Smooth muscle cell (in vitro differentiated cells): Measurements from ENCODE around the gene TUBGCP5. TPM values are rescaled to one million over a fixed set of nuclear protein-coding genes. Genes with fewer than 3 reads are reported as not detected.

Source experiments
- DNase-seq: peaks from one replicate; lab custom pipeline; 2025; ENCODE audit not compliant: unreplicated experiment; lab: John Stamatoyannopoulos, UW
- H2AFZ ChIP-seq: fragments of 200-600 bp; sonication (generic); 2 replicates; pipeline ENCODE4 v1.6.0; 2016; ENCODE audit warnings: antibody characterized with exemption, low read depth, mild to moderate bottlenecking
- H3F3A ChIP-seq: fragments of 200-600 bp; sonication (generic); 2 replicates; pipeline ENCODE4 v1.6.0; 2017; ENCODE audit warnings: antibody characterized with exemption, low read depth
- H3K27ac ChIP-seq: fragments of 200-600 bp; sonication (generic); 2 replicates; pipeline ENCODE4 v1.5.1; 2016; ENCODE audit warnings: low read depth, mild to moderate bottlenecking
- H3K27me3 ChIP-seq: fragments of 200-600 bp; sonication (generic); 2 replicates; pipeline ENCODE4 v1.6.1; 2016; ENCODE audit warnings: low read depth, mild to moderate bottlenecking
- H3K36me3 ChIP-seq: fragments of 200-600 bp; sonication (generic); 2 replicates; pipeline ENCODE4 v1.5.1; 2016; ENCODE audit warnings: low read depth
- H3K4me1 ChIP-seq: fragments of 200-600 bp; sonication (generic); 2 replicates; pipeline ENCODE4 v1.5.1; 2016; ENCODE audit warnings: low read depth
- H3K4me2 ChIP-seq: fragments of 200-600 bp; sonication (generic); 2 replicates; pipeline ENCODE4 v1.6.0; 2016; ENCODE audit warnings: mild to moderate bottlenecking
- H3K4me3 ChIP-seq: fragments of 200-600 bp; sonication (generic); 2 replicates; pipeline ENCODE4 v1.5.1; 2016; ENCODE audit warnings: mild to moderate bottlenecking
- H3K79me2 ChIP-seq: fragments of 200-600 bp; sonication (generic); 2 replicates; pipeline ENCODE4 v1.6.0; 2016; ENCODE audit warnings: low read depth, mild to moderate bottlenecking
- H3K9ac ChIP-seq: fragments of 200-600 bp; sonication (generic); 2 replicates; pipeline ENCODE4 v1.6.0; 2016; ENCODE audit warnings: low read depth
- H3K9me3 ChIP-seq: fragments of 200-600 bp; sonication (generic); replicated peaks from 2 replicates; pipeline ENCODE4 v1.5.1; 2016; ENCODE audit warnings: low read depth
- H4K20me1 ChIP-seq: fragments of 200-600 bp; sonication (generic); 2 replicates; pipeline ENCODE4 v1.6.0; 2016; ENCODE audit warnings: low read depth
- CTCF ChIP-seq: fragments of 200-600 bp; sonication (generic); IDR thresholded peaks from 2 replicates; pipeline ENCODE4 v1.5.1; 2017; ENCODE audit warnings: borderline replicate concordance, mild to moderate bottlenecking, antibody characterized with exemption; ENCODE audit not compliant: insufficient read depth, poor library complexity, severe bottlenecking
- WGBS: methylation state at CpG from one replicate; pipeline ENCODE4 v1.1.7; 2016; ENCODE audit warnings: low lambda C conversion rate; 5-methylcytosine and 5-hydroxymethylcytosine counted together
- polyA plus RNA-seq: library from polyadenylated mRNA; unstranded; fragments of >200 nt; fragmentation: Nextera tagmentation; extraction: Ambion mirVana; gene quantifications from 2 replicates; pipeline ENCODE4 v1.2.1, GENCODE V29; 2016
- total RNA-seq: library from RNA; depleted of rRNA; stranded (reverse); fragments of >200 nt; gene quantifications from 2 replicates; pipeline ENCODE4 v1.2.3, GENCODE V29; 2014

TUBGCP5 gene
- total and polyA plus RNA-seq, 2 experiments from 2014 or later: 7.9 to 13.9 TPM

- Histone ChIP-seq H3K9ac (no peak overlapping the region), H3K9me3 (no peaks in the 10 kb centered on the region), H3K4me2 (no peak overlapping the region), H3K36me3 (no peaks in the 10 kb centered on the region), H3K27ac (no peak overlapping the region), H3K4me3 (no peak overlapping the region), H3K79me2 (peaks cover 95% of the 10 kb centered on the region), H2AFZ (no peak overlapping the region), H3F3A (no peaks in the 10 kb centered on the region), H3K27me3 (no peaks in the 10 kb centered on the region), H3K4me1 (no peaks in the 10 kb centered on the region), H4K20me1 (peaks cover 98% of the 10 kb centered on the region)
- 88% methylated on average over 14 of the region's 14 CpGs for WGBS
- TF ChIP-seq CTCF: no peak
- DNase-seq: no peak
Observed at GRCh38 chr15:22954798-22955543, 84.4 kb downstream of the TUBGCP5 start.

GRCh38 chr15:22954326-22954725 lies 85.0 kb downstream of the TUBGCP5 start:
- 95% methylated on average over 12 of the region's 12 CpGs for WGBS
- DNase-seq: no peak

GRCh38 chr15:22952796-22953579 lies 86.4 kb downstream of the TUBGCP5 start:
- no peak overlapping the region for H3K27ac ChIP-seq
- no peaks in the 10 kb centered on the region for H3F3A ChIP-seq
- H3K79me2 ChIP-seq: peaks cover 95% of the 10 kb centered on the region
- TF ChIP-seq CTCF: no peak
- WGBS: 90% methylated on average over 21 of the region's 21 CpGs
- peaks cover 98% of the 10 kb centered on the region for H4K20me1 ChIP-seq
- peaks cover 6% of the 10 kb centered on the region for H3K4me1 ChIP-seq
- H3K4me2 ChIP-seq: no peak overlapping the region
- no peaks in the 10 kb centered on the region for H3K9me3 ChIP-seq
- H3K36me3 ChIP-seq: no peaks in the 10 kb centered on the region
- no peak for DNase-seq
- H3K9ac ChIP-seq: no peak overlapping the region
- no peaks in the 10 kb centered on the region for H3K27me3 ChIP-seq
- no peak overlapping the region for H2AFZ ChIP-seq
- H3K4me3 ChIP-seq: no peak overlapping the region

More at GRCh38 chr15:22954326-22954725, 85.0 kb downstream of the TUBGCP5 start:
- Histone ChIP-seq H3K9me3 (no peaks in the 10 kb centered on the region), H3K4me1 (peaks cover 4% of the 10 kb centered on the region), H2AFZ (no peak overlapping the region), H3K27ac (no peak overlapping the region), H3K36me3 (no peaks in the 10 kb centered on the region), H3K27me3 (no peaks in the 10 kb centered on the region), H3F3A (no peaks in the 10 kb centered on the region), H3K9ac (no peak overlapping the region), H3K4me2 (no peak overlapping the region), H3K79me2 (peaks cover 95% of the 10 kb centered on the region), H4K20me1 (peaks cover 98% of the 10 kb centered on the region), H3K4me3 (no peak overlapping the region)
- TF ChIP-seq CTCF: no peak
